CD4-positive, alpha-beta T cell treated with Interferon alpha-2 for 1 hour (primary cell): ENCODE measurements around the gene GALNT14.
"Not testable (repeated sequence)": the region's sequence is repeated elsewhere in the genome, so short reads cannot be mapped to it uniquely, and the experiment has no call there.

Source experiments
- DNase-seq, 2 donors: peaks; one replicate each; pipeline ENCODE4 v3.0.0-alpha.2; 2020 to 2022

GALNT14 gene

DNA sequence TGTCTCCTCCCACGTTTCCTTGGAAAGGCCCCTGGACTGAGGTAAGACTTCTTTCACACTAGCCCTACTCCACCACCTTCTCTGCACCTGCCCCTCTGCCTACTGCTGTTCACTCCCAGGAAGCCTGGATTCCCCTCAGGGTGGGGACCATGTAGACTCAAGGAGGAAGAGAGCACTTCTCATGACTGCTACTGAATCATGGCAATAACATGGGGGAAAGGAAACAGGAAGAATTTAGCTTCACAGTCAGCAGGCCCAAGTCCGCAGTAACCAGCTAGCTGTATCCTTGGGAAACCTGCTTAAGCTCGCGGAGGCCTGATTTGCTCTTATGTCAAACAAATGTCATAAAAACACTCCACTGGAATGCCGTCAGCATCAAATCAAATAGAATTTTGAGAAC, 204.7 kb downstream of the GALNT14 start:
- no peak for DNase-seq

DNA sequence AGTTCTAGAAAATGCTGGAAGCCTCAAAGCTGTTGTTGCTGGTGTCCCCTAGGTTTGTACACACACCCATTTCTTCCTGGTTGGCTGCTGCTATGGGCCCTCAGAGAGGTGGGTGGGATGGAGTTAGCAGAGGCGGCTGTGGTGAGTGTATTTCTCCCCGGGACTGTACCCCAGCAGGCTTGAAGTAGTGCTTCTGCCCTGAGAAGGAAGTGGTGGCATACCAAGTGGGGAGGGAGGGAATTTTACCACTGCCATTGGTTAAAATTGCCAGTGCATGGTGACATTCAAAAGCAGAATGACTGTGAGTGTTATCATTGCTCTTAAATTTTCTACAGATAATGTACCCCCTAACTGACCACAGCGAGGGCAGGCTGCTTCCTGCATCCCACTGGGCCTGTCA, 205.4 kb downstream of the GALNT14 start:
- DNase-seq: no peak

DNA sequence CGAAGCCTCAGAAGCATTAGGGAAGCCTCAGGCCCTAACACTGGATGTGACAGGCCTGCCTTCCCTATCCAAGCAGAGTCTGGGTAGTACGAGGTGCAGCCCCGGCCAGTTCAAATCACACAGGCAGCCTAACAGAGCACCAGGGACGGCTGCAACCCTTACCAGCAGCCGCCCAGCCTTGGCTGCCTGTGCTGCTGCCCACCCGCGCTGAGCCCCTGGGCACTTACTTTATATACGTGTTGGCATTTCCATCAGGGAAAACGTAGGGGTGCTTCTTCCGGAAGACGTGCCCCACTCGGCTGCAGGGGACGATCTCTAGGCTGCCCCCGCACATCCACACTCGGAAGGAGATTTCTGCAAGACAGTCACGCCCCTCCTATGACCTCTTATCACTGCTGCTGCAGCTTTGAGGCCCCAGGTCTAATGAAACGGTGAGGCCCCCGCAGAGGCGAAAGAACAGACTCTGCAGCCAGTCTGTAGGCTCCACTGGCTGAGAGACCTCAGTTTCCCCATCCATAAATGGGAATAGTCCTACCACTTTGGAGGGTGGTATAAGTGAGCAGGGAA, 206.3 kb downstream of the GALNT14 start:
- no peak for DNase-seq

DNA sequence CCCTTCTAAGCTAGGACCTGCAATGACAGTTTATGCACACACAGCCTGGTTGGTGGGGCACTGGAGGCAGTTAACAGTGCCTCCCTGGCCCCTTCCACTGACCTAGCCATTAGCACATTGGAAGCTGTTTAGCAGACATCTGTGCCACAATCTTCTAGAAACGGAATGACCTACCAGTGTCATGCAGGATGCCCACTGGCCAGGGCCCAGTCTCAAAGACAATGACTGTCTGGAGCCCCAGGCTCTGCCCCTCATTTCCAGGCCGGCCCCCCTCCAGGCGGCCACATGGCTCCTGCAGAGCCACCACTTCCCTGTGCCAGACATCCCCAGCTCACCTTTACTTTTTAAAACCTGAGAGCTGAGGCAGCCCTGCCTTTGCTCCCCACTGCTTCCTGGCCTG, 207.5 kb downstream of the GALNT14 start:
- DNase-seq: no peak

DNA sequence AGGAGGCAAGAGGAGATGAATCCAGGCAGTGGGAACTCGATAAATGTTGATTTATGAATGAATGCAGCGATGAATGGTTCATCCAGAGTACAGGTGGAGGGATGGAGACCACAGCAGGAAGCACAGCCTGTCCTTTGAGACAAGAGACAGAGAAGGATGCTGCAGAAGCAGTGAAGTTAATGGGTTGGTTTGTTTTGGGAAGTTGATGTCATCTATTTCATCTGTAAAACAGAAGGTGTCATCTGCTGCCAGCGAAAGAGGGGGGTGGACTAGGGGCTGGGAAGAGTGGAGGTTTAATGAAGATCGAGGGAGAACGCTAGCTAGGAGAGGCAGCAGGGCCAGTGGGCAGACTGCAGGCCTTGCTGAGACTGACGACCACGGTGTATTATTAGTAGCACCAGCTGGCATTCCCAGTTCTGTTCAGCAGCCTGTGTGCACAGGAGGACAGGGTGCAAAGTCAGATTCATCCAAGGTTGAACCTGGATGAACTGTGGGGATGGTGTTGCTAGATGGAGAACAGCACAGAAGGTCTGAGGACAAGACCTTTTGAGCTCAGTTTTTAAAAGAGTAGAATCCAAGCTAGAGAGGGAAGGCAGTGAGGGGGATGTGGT, 210.7 kb downstream of the GALNT14 start:
- DNase-seq: no peak

DNA sequence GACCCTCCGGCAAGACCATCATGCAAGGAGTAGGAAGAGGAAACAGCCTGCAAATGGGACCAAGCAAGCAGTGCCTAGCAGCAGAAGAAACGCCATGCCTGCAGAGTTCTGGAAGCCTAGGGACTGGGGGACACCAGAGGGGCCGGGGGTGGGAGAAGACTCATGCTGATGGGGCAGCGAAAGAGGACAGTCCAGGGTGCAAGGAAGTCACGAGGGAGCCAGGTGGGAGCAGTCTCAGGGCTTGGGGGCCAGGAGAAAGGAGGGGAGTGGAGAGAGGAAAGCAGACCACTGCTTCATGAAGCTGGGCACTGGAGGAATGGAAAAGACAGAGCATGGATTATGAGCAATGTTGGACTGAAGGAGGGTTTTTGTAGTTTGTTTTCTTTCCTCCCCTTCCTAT, 211.6 kb downstream of the GALNT14 start:
- DNase-seq: no peak

DNA sequence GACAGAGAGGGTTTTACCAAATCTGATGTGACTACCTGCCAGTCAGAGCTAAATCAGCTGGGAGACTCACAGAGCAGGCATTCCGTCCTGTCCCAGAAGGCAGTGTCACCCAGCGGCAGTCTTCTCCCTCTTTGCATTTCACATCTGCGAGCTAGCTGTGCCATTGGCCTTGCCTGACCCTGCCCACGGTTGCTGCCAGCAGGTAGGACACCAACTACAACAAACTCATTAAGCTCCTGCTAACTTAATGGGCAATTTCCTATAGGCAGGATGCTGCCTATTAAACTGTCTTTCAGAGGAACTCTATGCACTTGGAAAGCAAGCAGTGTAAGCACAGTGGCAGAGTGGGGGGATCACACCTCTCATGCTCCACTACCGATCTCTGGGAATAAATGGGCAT, 214.6 kb downstream of the GALNT14 start:
- no peak for DNase-seq

DNA sequence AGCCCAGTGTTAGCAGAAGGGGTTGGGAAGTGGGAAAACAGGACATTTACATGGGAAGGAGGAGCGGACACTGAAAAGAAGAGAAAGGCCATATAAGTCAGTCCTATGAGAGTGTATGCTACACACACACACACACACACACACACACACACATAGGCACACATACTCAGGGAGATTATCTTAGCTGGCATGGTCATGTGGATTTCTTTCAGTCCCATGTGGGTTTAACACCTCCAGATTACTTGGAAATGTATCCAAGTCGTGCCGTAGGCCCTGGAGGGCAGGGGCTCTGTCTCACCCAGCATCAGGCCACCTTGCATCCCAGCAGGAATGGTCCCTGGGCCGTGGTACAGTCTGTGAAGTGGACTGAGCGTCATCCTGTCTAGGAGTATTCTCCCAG, 217.7 kb downstream of the GALNT14 start:
- no peak for DNase-seq

DNA sequence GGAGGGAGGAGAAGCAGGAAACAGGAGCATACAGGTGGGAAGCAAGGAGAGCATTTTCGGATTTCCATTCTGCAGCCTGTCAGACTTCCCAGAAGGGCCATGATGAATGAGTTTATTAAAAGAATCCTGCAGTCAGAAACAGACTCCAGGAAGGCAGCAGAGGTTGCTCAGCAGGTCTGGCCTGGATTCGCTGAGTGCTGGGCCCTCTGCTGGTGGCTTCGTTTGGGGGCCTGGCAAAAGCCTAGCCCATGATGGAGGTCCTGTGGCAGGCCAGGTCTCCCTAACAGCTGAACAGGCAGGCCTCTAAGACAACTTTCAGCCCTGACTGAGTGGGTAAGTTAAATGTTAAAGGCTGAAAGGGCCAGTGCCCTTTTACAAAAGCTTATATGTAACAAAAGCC, 222.8 kb downstream of the GALNT14 start:
- no peak for DNase-seq

DNA sequence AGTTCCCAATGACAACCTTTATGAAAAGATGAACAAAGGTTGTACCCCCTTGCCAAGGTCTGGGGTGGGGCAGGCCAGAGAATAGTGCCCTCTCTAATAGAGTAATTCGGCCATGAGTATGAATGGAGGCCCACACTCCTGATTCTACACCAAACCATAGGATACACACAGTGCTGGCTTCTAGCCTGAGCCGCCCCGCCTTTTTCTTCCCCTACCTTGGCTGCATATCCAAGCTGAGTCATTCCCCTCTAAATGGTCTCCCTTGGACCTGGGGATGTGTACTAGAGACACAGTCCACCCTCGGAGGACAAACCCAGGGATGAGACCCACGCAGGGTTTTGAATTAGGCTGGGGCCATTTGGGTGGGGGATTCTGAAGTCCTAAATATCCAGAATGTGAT, 223.8 kb downstream of the GALNT14 start:
- DNase-seq: no peak

DNA sequence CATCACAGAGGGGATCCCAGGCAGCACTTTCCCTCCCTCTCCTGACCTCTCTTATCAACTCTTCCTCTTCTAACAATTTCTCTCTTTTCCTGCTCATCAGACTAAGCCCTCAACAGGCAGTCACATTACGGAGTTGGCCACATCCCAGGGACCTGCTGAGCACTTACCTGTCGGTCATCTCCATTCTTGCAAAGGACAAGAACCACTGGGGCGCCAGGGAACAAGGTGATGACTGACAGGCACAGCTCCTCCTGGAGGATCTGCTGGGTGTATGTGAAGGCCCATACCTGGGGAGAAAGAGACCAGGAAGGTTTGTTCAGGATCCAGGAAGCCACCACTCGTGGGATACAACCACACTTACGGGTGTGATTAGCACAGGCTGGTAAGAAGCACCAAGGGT, 226.2 kb downstream of the GALNT14 start:
- no peak for DNase-seq

DNA sequence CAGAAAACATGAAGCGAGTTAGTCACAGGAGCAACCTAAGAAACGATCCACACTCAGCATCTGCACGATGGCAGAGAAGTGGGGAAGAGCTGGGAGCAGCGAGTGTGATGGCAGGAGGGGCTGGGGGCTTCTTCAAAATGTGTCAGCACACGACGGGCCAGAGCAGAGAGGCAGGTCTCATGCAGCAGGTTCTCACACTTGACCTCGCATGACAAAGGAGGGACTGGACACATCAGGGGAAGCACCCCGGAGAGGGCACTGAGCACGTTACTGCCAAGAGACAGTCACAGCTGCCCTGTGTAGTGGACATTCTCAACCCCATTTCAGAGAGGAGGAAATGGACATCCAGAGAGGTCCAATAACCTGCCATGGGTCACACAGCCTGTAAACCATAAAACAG, 226.9 kb downstream of the GALNT14 start:
- DNase-seq: no peak

DNA sequence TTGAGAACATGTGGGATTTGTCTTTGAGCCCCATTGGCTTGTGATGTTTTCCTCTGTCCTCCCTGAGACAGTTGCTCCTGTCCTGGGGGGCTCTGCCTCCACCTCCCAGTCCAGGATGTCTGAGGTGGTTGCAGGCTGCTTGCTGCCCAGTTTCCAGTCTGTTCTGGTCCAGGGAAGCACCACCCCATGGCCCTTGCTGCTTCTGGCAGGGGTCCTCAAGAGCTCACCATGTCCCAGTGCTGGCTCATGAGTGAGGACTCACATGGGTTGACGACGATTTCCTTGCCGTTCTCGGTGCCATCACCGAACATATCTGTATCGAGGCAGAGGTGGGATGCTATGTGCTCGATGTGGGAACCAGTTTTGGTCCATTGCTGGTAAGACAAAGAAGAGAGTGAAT, 227.6 kb downstream of the GALNT14 start:
- no peak for DNase-seq

DNA sequence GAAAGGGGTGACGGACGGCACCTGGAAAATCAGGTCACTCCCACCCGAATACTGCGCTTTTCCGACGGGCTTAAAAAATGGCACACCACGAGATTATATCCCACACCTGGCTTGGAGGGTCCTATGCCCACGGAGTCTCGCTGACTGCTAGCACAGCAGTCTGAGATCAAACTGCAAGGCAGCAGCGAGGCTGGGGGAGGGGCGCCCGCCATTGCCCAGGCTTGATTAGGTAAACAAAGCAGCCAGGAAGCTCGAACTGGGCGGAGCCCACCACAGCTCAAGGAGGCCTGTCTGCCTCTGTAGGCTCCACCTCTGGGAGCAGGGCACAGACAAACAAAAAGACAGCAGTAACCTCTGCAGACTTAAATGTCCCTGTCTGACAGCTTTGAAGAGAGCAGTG, 233.8 kb downstream of the GALNT14 start:
- DNase-seq: not testable (repeated sequence)

DNA sequence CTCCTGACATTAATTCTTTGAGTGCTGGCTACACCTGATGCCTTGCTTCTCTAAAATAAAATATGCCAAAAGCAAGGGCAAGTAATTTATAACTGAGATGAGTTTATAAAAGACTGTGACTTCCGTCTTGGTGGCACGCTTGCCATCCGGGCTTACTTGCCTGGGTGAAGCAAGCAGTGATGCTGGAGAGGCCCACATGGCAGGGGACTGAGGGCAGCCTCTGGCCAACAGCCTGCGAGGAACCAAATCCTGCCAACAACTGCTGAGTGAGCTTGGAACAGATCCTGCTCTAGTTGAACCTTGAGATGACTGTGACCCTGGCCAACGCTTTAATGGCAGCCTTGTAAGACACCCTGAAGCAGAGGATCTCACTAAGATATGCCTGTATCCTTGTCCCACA, 234.9 kb downstream of the GALNT14 start:
- no peak for DNase-seq

DNA sequence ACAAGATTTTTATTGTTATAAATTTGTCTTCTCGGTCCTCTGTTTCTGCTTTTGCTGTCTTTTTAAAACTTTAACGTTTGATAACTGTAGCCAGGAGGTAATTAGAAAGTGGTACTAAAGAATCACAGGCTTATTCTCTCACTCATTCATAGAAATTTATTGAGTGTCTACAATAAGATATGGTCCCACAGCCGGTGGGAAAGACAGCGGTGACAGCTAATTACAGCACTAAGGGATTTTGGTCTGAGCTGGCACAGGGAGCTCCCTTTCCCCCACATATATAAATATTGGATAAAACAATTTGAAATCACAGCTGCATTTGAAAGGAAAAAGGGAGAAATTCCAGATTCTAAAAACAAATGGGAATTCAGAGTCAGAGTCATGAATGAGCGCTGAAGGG, 237.9 kb downstream of the GALNT14 start:
- no peak for DNase-seq

DNA sequence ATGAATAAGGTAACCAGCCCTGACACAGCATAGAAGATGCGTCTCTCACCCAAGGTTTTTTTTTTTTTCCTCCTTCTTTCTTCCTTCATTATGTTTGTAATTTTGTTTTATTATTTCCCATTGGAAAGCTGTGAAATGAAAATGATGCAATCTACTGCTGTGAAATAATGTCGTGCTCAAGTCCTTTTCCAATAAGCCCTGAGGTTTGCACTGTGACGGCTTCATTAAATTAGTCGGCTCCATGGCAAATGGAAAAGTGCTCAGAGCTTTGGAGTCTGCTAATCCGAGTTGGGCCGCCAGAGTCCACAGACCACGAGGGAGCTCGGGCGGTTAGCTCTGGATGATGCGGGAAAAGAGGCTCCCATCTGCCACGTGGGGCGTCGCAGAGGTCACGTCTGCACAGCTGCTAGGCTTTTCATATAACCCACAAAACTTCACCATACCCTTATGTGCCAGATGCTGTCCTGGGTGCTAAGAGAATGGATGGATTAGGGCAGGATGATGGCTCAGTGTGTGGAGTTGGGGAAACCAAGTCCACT, 238.7 kb downstream of the GALNT14 start:
- no peak for DNase-seq

DNA sequence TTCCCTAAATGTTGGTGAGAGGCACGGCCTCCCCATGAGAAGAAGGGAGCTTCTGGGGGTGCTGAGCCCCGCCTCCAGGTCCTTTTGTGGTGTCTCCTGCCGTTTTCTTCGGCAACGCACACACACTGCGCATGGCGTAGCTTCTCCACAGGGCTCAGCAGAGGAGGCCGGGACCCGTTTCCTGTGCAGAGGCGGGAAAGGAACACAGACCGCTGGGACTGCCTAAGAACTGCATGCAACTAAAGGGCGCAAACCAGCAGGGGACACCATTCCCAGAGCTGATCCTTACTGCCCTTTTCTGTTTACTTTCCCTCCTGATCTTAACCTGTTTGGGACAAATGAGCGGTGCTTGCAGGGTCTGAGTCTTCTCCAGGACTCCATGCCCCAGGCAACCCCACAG, 240.7 kb downstream of the GALNT14 start:
- no peak for DNase-seq

DNA sequence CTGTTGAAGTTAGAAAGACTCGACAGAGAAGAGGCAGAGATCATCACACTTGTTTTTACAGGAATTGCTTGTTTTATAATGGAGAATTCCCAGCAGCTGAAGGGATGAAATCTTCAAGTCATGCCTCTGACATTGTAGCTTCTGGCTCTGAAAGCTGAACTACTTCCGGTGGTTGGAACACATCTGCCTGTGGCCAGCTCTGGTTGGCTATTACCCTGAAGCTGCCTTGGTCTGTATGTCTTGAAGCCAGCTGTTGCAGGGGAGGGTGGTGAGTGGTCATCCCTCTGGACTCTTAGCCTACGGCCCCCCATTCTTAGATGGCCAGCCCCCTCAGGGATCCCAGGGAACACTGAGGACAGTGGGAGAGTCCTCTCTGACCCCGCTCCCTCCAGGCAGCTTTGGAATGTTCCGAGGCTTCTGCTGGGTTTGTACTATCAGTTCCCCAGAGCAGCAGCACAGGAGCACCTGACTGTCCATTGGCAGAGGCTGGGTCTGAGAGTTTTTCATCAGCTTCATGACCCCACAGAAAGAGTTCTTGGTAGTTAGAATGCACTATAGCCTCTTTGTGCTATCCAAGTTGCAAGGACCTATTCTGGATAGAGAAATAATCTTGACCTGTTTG, 243.6 kb downstream of the GALNT14 start:
- DNase-seq: no peak

DNA sequence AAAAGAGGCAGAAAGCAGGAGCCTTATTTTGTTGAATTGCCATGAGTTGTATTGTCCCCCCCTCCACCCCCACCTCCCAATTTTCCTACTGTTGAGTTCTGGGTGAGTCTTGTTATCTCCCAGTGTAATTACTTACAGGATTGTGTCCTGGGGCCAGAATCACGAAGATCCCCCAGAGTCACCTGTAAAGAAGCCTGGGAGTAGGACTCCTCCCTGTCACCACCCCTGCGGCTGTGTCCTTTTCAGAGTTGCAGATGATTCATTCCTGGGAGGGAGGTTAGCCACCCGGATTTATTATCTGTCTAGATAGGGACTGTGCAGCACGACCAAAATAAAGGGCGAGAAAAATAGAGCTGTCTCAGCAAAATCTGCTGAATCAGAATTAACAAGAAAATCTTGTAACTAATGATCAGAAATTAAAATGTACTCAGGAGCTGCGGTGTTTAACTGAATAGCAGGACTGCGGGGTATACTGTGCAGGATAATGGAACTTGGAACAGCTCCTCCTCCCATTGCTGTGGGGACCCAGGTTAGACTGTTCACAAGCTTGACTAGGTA, 249.3 kb downstream of the GALNT14 start:
- DNase-seq: no peak

DNA sequence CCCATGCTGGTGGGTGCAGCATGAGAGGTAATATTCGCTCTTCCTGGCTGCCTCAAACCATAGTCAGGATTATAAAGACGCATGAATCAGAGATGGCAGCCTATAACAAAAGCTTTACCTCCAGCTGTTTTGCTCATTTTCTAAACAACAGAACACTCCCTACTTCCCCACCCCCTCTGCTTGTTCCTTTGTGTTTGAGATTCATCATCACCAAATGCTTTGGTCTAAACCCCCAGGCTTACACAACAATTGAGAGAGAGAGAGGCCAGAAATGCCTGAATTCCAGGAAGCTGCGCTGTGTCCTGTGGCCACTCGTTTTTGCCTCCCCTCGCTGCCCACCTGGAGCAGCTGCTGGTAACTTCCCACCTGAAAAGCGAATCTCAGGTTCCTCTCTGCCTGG, 252.2 kb downstream of the GALNT14 start:
- no peak for DNase-seq

DNA sequence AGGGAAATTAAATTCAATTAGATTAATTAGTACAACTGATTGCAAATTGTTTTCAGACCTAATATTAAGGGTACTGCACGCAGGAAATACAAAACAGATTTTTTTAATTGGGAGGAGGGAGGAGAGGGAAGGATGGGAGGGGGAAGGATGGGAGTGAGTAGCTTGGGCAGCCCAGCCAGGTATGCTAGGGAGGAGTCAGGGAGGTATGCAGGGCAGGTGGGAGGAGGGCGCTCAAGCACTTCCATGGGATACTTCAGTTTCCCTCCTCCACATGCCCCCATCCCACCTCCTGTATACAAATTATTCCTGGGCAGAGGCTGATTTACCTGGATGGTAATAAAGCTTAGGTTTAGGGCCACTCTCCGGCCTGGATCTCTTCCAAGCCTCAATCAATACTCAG, 254.4 kb downstream of the GALNT14 start:
- DNase-seq: no peak

DNA sequence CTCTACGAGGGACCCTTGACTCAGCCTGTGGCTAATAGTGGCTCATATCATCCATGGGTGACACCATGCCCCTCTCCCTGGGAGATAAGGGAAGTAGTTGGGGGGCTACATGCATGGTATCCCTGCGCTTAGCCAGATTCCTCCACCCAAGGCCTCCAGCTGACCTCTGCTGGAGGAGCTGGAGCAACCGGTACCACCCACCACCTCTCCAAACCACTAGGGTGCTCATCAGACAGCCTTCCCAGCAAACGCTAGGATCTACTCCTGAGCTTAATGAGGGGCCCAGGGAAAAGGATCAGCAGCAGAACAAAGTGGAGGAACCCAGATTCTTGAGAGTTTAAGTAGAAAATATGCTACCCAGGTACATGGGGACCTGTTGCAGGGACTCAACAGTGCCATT, 255.1 kb downstream of the GALNT14 start:
- no peak for DNase-seq

DNA sequence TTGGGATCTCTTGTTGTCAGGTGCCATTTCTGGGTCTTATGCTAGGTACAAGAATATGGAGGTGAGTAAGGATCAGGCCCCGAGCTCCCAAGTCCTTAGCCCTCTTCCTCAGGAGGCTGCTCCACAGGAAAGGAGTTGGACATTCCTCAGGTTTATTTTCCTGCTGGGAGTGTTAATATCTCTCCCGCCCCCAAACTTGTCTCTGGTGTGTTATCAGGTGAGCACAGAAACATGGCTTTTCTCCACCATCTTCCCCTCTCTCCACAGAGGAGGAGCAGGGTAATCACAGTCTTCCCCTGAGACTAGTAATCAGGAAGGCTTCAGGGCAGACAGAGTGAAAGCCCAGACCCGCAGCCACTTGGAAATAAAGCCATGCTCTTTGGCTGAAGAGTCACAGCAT, 257.7 kb downstream of the GALNT14 start:
- DNase-seq: no peak
